ENCODE data around the gene PCAT7. TPM values are rescaled to one million over a fixed set of nuclear protein-coding genes. Genes with fewer than 3 reads are reported as not detected.

Gene PCAT7
- total RNA-seq, 1 experiment from 2014 or later, result 4.0 TPM

- Histone ChIP-seq H2BK15ac (ENCODE audit: low read depth, low read length) (no peak overlapping the region), H3K18ac (ENCODE audit: insufficient read length, low read depth, low read length) (no peak overlapping the region), H2AK5ac (ENCODE audit: insufficient read length, low read length) (no peak overlapping the region), H2BK120ac (ENCODE audit: low read depth, low read length, poor library complexity, severe bottlenecking) (no peak overlapping the region), H4K20me1 (ENCODE audit: control insufficient read depth, insufficient read depth, insufficient read length) (no peaks in the 10 kb centered on the region), H3K4ac (ENCODE audit: low read depth, low read length) (no peak overlapping the region), H4K91ac (ENCODE audit: insufficient read length, low read depth, low read length) (no peak overlapping the region), H3K79me1 (ENCODE audit: insufficient read depth, low read depth, low read length, poor library complexity, severe bottlenecking) (no peaks in the 10 kb centered on the region), H3K79me2 (ENCODE audit: insufficient read depth, low read length) (no peaks in the 10 kb centered on the region), H2BK5ac (ENCODE audit: insufficient read length, low read length) (no peak overlapping the region), H3T11ph (ENCODE audit: low read length) (no peak overlapping the region), H3K23me2 (ENCODE audit: insufficient read length, low read depth, low read length, poor library complexity, severe bottlenecking) (no peaks in the 10 kb centered on the region), H2AFZ (ENCODE audit: low read length) (no peak overlapping the region), H2BK12ac (ENCODE audit: insufficient read length, low read depth, low read length) (no peak overlapping the region), H3K23ac (ENCODE audit: insufficient read length, low read depth, low read length) (no peak overlapping the region), H4K5ac (ENCODE audit: insufficient read length, low read depth, low read length) (no peak overlapping the region), H2BK20ac (ENCODE audit: low read depth, low read length, poor library complexity, severe bottlenecking) (no peak overlapping the region), H3K14ac (ENCODE audit: insufficient read depth, low read length) (no peak overlapping the region), H3K56ac (ENCODE audit: insufficient read length, low read depth, low read length) (no peak overlapping the region), H3K9me3 (ENCODE audit: control insufficient read depth, low read depth, low read length) (no peaks in the 10 kb centered on the region), H3K4me2 (ENCODE audit: insufficient read depth, insufficient read length, low read length) (no peak overlapping the region), H3K4me1 (ENCODE audit: insufficient read depth, low read length) (no peaks in the 10 kb centered on the region), H3K27ac (ENCODE audit: insufficient read length, low read depth, low read length) (no peak overlapping the region), H3K27me3 (ENCODE audit: insufficient read depth, low read length) (no peaks in the 10 kb centered on the region), H3K9ac (ENCODE audit: extremely low read depth, insufficient read length, low read length) (no peak overlapping the region), H4K8ac (replicated peaks; ENCODE audit: insufficient read length, low read depth, low read length) (no peak overlapping the region)
- H3K27me3 Mint-ChIP-seq (ENCODE audit: low read depth), result peaks cover 7% of the 10 kb centered on the region
- no peak for DNase-seq
- no peak overlapping the region for H3K27ac Mint-ChIP-seq
- TF ChIP-seq CTCF (conservative IDR thresholded peaks at IDR 0.05), result no peak
- no peak overlapping the region for H3K4me3 Mint-ChIP-seq
- H3K9me3 Mint-ChIP-seq, result peaks cover 3 to 4% of the 10 kb centered on the region in 2 experiments; a peak in 3 of 5 replicates
- no peaks in the 10 kb centered on the region for H3K4me1 Mint-ChIP-seq
- no CpG with 5 or more reads among the region's 5 CpGs for WGBS (ENCODE audit: extremely low coverage, insufficient read length, low lambda C conversion rate)
- H3K36me3 Mint-ChIP-seq (ENCODE audit: insufficient read depth in 1 of 3, low read depth in 3 of 3), result no peaks in the 10 kb centered on the region
Measured at GRCh38 chr9:94581728-94582127, 26.8 kb downstream of the PCAT7 start.
